ENCODE results near the gene NUP214.

Gene NUP214

GRCh38 chr9:131165523-131165922 is 40.1 kb downstream of the NUP214 start:
- DNase-seq: no peak
- TF ChIP-seq, protein P1, sequence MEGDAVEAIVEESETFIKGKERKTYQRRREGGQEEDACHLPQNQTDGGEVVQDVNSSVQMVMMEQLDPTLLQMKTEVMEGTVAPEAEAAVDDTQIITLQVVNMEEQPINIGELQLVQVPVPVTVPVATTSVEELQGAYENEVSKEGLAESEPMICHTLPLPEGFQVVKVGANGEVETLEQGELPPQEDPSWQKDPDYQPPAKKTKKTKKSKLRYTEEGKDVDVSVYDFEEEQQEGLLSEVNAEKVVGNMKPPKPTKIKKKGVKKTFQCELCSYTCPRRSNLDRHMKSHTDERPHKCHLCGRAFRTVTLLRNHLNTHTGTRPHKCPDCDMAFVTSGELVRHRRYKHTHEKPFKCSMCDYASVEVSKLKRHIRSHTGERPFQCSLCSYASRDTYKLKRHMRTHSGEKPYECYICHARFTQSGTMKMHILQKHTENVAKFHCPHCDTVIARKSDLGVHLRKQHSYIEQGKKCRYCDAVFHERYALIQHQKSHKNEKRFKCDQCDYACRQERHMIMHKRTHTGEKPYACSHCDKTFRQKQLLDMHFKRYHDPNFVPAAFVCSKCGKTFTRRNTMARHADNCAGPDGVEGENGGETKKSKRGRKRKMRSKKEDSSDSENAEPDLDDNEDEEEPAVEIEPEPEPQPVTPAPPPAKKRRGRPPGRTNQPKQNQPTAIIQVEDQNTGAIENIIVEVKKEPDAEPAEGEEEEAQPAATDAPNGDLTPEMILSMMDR (IDR thresholded peaks at IDR 0.05; ENCODE audit: low read depth, low read length, missing control alignments): no peak
- Histone ChIP-seq H3K36me3 (replicated peaks) (peaks cover 39% of the 10 kb centered on the region), H3K4me3 (ENCODE audit: low read depth, low read length) (no peak overlapping the region), H3K27ac (no peak overlapping the region), H3K27me3 (replicated peaks) (no peaks in the 10 kb centered on the region)
- in situ Hi-C loops (cut with HindIII; ENCODE audit: low pct_ligation_motif_present, low sequenced_read_pairs): no loop called here

DNA sequence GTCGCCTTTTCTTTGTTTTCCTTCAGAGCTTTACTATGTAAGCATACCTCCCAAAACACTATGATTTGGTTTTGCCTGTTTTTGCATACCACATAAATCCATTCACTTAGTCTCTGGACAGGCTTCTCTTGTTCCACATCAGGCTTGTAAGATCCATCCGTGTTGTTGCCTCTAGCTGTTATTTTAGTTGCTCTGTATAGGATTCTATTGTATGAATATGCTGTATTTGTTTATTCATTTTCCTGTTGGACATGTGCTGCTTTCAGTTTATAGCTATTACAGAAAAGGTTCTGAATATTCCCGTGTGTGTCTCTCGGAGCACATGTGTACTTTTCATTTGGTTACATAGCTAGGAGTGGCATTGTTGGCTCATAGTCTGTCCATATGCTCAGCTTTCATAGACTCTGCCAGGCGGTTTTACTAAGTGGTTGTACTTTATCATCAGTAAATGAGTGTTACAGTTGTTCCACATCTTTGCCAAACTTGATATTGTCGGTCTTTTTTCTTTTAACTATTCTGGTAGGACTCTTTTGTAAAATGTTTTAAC is 41.8 kb downstream of the NUP214 start:
- TF ChIP-seq, protein P1 (IDR thresholded peaks at IDR 0.05; ENCODE audit: low read depth, low read length, missing control alignments): no peak
- Histone ChIP-seq H3K4me3 (ENCODE audit: low read depth, low read length) (no peak overlapping the region), H3K27me3 (replicated peaks) (no peaks in the 10 kb centered on the region), H3K27ac (no peak overlapping the region), H3K36me3 (replicated peaks) (peaks cover 28% of the 10 kb centered on the region)
- in situ Hi-C loops (cut with HindIII; ENCODE audit: low pct_ligation_motif_present, low sequenced_read_pairs): no loop called here
- no peak for DNase-seq

GRCh38 chr9:131167936-131168335 is 42.5 kb downstream of the NUP214 start:
- DNase-seq: no peak
- no peaks in the 10 kb centered on the region for H3K27me3 ChIP-seq (replicated peaks)
- no peak overlapping the region for H3K4me3 ChIP-seq (ENCODE audit: low read depth, low read length)
- no peak overlapping the region for H3K27ac ChIP-seq
- TF ChIP-seq, protein P1 (IDR thresholded peaks at IDR 0.05; ENCODE audit: low read depth, low read length, missing control alignments): no peak
- in situ Hi-C loops (cut with HindIII; ENCODE audit: low pct_ligation_motif_present, low sequenced_read_pairs): no loop called here
- peaks cover 26% of the 10 kb centered on the region for H3K36me3 ChIP-seq (replicated peaks)

DNA sequence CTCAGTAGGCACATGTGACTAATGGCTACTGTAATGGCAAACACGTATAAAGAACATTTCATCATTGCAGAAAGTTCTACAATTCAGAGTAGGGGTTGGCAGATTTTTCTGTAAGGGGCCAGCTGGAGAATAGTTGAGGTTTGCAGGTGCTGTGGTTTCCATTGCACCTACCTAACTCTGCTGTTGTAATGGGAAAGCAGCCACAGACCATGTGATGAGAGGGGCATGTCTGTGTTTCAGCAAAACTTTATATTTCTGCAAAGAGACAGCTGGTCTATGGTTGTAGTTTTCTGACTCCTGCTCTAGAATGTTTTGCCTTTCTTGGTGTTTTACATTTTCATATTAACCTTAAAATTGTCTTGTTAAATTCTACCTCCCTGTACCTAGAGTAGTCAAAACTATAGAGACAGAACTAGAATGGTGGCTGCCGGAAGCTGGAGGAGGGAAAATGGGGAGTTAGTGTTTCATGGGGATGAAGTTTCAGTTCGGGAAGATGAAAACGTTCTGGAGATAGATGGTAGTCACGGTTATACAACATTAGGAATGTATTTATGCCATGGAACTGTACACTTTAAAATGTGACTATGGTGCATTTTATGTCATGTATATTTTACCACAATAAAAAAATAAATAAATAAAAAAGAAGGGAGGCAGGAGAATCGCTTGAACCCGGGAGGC is 44.3 kb downstream of the NUP214 start:
- Histone ChIP-seq H3K4me3 (ENCODE audit: low read depth, low read length) (no peak overlapping the region), H3K36me3 (replicated peaks) (peaks cover 13% of the 10 kb centered on the region), H3K27me3 (replicated peaks) (no peaks in the 10 kb centered on the region), H3K27ac (no peak overlapping the region)
- in situ Hi-C loops (cut with HindIII; ENCODE audit: low pct_ligation_motif_present, low sequenced_read_pairs): no loop called here
- DNase-seq: no peak
- TF ChIP-seq, protein P1 (IDR thresholded peaks at IDR 0.05; ENCODE audit: low read depth, low read length, missing control alignments): no peak

DNA sequence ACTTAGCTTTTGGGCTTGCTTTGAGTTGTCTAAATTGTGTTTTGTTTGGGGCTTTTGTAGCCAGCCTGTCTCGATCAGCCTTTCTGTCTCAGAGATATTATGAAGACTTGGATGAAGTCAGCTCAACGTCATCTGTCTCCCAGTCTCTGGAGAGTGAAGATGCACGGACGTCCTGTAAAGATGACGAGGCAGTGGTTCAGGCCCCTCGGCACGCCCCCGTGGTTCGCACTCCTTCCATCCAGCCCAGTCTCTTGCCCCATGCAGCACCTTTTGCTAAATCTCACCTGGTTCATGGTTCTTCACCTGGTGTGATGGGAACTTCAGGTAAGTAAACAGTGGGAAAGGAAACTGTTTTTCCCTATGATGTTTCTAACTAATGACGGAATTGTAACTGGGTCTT is 48.6 kb downstream of the NUP214 start:
- no peak for DNase-seq
- Histone ChIP-seq H3K27ac (no peak overlapping the region), H3K27me3 (replicated peaks) (no peaks in the 10 kb centered on the region), H3K4me3 (ENCODE audit: low read depth, low read length) (no peak overlapping the region), H3K36me3 (replicated peaks) (peaks cover 40% of the 10 kb centered on the region)
- TF ChIP-seq, protein P1 (IDR thresholded peaks at IDR 0.05; ENCODE audit: low read depth, low read length, missing control alignments): no peak
- in situ Hi-C loops (cut with HindIII; ENCODE audit: low pct_ligation_motif_present, low sequenced_read_pairs): no loop called here
